HG02588 (cell line): ENCODE data around the gene LPGAT1.
A peak's percentile ranks its signal among the peaks of the same experiment; 100 is the strongest.

Experiments
- ATAC-seq: cut with Tn5 transposase; IDR thresholded peaks from one replicate; pipeline ENCODE4 v1.9.1; 2021; ENCODE audit warnings: mild to moderate bottlenecking, moderate library complexity; ENCODE audit not compliant: unreplicated experiment

The LPGAT1 gene

DNA sequence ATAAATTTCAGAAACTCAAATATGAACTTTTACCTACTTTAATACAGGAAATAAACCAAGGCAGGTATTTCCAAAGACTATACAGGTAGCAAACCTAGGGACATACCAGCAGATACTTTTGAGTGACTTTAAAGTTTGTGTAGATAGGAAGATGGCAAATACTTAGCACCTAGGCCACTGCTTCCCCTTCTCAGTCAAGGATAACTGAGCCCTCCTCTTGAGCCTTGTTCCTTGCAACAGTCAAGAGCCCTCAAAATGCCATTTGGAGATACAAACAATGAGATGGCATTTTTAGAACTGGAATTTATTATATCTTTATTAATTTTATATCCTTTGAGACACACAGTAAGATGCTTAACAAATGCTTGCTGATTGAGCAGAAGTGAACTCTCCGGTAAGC, 65.9 kb downstream of the LPGAT1 start:
- ATAC-seq, result no peak

DNA sequence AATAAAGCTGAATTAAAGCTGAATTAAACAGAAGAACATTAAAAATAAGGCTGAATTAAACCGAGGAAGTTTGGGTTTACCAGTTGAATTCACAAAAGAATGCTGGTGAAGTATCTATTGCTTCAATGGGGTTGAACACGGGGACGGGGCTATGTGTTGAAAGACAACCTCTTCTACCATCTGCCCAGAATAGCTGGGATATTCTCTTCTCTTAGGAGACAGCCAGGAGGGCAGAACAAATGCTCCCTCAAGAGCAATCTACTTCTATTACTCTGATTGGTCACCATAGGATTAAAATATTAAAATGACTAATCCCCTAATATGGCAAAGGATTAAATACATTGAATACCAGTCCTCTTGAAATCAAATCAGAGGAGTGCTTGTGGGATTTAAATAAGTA, 68.4 kb downstream of the LPGAT1 start:
- ATAC-seq, result no peak

DNA sequence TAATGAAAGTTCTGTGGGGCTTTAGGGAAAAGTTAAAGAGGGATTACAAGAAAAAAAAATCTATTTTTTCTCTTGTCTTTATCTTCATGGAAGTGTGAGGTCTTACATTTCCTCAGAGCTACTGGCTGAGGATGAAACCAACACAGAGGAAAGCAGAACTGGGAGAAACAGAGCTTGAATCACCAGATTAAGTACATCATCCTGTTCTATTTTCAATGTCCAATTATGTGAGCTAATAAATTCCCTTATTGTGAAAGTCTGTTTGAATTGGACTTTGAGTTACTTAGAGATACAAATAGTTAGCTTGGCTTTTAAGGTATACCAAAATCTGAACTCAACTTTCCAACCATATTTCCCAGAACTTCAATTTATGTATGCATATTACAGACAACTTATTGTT, 69.2 kb downstream of the LPGAT1 start:
- no peak for ATAC-seq

DNA sequence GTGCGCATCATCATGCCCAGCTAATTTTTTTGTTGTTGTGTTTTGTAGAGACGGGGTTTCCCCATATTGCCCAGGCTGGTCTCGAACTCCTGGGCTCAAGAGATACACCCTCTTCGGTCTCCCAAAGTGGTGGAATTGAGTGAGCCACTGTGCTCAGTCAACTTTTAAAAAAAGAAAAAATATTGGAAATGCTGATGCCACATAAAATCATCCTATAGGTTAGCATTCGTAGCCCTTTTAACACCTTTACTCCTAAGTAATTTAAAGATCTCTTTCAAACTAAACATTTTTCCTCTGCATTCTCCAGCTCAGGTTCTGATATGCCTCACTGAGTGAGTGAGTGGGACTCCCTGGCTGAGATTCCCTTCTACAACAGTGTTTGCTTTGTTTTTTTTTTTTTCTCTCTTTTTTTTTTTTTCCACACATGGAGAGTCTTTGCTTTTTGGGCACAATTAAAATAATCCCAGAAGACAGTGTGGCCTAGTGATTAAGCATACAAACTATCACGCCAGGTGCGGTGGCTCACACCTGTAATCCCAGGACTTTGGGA, 74.0 kb downstream of the LPGAT1 start:
- no peak for ATAC-seq

DNA sequence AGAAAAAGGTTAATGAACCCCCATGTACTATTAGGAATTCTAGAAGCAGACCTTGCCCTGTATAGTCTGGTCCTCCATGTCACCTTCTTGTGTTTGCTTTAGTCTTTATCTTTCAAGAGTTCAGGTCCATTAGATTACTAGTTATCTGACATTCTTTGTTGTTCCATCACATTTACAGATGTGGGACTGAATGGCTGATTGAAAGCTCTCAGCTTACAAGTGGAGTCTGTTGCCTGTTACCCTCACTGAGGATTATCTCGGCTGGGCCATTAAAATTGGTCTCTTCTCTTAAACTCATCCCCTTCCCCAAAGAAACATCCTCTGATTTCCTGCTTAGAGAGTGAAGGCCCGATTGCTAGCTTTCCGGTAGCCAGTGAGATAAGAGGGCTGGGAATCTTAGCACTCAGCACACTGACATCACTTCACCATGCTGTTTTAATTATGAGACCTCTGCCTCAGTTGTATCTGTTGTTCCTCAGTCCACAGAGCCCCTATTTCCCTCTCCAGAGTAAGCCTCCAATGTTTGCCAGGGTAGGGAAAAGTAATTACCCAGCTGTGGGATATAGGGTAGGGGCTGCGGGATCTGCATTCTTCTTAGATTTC, 76.8 kb downstream of the LPGAT1 start:
- no peak for ATAC-seq

DNA sequence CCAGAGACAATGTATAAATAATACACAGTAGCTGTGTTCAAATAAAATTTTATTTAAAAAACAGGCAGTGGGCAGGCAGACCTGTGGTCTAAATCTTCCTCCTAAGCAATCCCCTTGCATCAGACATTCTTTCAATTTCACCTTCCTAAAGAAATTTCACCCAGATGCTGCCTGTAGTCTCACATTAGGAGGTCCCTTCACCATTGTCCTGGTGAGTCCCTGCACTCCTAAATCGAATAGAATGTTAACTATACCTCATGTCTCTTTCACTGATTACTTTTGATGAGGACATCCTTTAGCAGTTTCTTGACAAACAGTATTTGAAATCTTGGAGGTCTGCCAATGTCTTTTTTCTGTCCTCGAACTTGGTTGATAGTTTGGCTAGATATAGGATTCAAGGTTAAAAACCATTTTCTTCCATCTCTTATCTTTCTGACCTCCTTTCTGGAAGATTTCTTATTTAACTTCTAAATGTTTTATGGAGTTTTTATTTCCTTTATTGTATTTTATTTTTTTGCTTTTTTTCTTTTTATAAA, 77.5 kb downstream of the LPGAT1 start:
- no peak for ATAC-seq

DNA sequence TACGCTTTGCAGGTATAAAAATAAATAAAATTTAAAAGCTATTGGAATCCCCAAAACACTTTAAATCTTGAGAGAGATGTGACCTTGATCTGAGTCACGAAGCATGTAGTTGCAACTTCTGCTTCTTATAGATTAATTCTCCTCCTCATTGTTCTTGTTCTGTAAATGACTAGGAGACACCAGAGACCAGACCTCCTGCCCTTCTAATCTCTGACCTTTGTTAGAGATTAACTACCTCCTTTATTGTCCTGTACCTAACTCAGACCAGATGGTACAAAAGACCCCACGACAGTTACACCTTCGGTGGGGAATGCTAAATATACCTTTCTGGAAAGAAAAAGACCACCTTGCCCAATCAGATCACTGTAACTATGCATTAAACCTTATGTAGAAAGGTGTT, 78.2 kb downstream of the LPGAT1 start:
- no peak for ATAC-seq

DNA sequence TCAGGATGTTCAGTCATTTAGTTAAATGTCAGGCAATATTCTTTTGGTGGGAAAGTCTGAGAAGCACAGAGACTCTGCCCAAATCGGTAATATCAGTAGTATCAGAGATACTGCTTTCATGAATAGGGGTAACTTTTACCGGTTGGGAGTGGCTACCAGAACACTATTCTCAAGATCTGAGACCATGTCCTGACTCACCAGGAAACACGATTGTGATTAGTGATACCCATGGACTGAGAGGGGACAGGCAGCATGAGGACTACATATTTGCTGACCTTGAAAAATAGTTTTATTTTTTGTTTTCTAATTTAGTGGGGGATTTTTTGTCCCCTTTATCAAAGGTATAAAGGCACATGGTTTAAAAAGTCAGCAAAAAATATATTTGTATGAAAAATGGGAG, 79.1 kb downstream of the LPGAT1 start:
- no peak for ATAC-seq

DNA sequence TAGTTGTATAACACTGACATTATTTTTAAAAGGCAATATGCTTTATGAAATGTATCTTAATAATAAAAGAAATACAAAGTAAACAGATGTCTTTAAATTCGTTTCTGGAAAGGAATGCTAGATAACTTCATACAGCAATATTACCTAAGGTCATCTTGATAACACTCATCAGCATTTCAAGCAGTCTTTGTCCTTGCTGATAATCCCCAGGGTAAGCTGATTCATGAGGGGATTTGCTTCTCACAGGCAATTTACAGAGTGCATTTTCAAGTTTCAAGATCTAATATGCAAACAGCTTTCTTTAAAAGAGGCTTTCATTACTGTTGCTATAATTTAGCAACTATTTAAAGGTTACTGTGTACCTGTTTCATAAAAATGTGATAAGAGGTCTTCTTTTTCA, 80.0 kb downstream of the LPGAT1 start:
- no peak for ATAC-seq

DNA sequence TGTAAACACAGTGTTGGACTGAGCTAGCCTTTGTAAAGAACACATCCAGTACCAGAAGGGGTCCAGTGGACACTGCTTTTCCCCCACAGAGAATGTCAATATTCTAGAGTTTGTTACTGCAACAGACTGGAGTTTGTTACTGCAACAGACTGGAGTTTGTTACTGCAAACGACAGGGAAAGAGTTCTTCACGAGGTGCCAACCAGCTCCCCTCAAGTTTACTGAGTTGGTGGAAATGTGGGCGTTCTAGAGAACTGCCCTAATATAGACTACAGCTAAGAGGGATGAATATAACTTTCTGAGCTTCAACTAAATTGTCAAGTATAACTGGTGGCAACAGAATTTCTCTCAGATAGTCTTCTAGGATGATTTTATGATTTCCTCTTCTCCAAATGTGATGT, 81.3 kb downstream of the LPGAT1 start:
- no peak for ATAC-seq

DNA sequence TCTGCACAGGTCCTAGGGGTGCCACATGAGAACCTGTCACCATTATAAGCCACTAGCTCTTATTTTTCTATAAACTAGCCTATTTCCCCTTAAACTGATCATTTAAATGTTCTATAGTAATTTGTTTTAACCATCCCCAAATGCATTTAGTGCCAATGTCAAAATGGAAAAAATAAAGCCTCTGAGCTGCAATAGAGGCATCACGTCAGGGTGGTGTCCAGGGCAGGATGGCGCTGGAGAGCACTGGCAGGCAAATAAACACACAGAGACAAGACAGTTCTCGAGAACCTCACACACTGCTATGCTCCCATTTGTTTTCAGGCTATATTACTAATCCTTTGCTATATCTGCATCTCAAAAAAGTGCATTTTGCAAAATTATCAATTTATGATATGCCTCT, 81.8 kb downstream of the LPGAT1 start:
- ATAC-seq, result no peak

DNA sequence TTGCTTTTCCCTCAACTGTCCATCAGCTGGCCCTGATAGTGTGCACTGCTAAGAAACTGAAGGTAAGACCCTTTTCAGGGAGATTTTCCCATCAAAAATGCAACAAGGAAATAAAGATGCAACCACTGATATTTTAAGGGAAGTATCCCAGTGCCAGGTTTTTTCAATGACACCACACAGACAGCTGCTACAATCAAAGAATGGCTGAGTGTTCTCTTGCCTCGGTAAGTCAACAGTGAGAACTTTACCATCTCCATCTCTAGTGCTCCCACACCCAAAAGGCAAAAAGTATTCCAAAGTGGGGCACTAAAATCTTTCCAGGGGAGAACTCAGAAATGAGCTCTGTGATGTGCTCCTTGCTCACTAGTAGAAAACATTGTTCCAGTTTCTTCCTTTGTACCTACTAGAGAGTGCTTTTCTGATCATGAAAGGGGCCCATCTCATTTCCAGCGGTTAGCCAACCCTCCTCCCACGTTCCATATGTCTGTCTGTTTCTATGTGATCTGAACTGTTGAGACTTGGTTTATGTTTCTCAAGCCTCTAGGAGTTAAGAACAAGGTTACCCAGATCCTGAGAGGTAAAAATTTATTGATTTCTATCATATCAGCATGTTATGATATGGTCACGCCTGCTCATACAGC, 87.6 kb downstream of the LPGAT1 start:
- no peak for ATAC-seq

DNA sequence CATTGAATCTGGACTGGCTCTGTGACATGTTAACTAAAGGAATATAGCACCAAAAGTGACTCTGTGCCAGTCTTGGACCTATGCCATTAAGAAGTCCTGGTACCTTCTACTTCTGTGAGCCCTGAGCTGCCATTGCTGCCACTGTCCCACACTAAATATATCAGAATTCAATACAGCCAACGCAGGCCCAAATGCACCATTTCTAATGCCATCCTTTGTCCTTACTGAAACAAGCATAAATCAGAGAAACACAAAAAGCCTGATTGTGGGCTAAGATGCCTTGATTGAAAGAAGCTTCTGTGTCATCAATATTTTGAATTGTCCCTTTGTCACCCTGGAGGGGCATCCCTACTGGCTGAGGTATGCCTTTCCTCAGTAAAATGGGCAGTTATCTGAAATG, 88.3 kb downstream of the LPGAT1 start:
- no peak for ATAC-seq

DNA sequence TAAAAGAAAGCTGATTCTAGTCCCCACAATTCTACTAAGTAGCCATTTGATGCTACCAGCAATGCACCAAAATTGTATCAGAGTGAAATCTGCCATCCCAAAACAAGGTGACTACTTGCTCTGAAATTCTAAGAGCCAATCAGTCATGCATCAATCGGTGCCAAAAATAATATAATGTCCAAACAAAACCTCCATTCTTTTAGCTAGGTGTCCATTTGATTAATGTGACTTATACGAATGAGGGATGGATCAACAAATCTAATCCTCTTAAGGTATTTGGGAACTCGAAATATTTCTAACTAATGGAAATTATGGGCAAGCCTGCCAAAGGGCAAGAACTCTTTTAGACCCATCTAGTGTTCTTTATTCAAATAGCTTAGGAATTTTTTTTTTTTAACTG, 88.8 kb downstream of the LPGAT1 start:
- ATAC-seq, result no peak

DNA sequence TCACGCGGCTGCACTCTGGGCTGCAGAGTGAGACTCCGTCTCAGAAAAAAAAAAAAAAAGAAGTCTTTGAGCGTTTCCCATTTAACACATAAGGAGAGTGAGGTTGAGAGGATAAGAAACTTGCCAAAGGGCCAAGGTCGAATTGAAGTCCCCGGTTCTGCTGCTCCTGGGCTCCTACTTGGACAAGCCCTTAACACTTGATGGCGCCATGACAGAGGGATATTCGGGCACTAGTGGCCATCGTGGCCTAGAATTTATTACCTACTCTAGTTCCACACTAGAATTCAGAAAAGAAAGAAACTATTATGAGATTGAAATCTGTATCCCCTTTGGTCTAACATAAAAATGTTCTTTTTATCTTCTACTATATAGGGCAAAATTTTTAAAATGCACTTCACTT, 89.4 kb downstream of the LPGAT1 start:
- no peak for ATAC-seq

DNA sequence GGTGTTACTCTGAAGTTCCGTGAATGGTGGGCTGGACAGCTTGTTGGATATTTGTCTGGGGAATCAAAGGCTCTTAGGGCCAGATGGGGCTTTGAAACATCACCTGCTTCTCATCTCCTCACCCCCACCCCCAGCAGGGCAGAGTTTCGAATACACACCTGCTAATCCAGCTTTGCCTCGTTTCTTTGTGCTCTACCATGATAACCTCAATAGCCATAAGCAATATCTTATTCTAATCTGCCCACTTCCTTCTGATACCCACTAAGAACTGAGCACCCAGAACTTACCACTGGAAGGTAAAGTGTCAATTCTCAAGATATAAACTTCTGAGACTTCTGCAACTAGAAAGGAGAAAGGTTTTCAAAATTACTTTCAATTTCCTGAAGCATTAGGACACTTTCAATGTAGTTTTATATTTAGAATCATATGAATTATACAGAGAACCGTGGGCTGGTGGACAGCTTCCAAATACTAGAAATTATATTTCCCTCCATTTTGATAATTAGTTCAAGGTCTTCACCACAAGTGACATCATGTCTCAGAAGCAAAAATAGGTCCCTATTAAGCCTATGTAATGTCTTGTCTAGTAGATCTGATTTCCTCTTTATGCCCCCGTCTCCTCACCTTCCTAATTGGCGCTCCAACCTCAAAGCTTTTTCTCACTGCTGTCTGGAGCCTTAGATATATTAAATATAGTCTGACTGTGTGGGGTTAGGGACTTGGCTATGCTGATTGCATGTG, 90.7 kb downstream of the LPGAT1 start:
- peak; percentile 52 for ATAC-seq

DNA sequence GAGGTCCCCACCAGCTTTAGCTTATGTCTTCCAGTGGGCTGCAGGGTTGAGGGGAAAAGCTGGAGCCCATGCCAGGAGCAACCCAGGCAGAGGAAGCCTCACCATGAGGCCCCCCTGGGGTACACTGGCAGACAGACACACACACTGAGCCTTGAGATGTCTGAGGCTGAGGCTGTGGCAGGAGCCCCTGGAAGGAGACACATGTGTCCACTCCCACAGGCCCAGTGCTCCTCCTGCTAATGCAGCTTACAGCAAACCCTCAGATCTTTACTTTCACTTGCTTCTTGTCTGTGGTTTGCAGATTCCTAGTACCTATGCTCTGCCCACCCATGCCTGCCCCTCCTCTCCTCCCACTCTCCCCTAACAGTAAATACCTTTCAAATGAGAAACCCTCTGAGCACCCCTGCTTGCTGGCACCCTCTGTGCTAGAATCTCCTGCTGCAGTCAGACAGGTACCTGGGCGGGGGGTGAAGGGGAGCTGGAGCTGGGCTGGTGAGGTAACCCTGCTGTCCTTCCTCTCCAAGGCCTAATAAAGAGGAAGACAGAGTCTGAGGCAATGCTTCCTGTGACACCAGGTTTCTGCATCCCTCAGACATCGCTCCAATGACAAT, 91.8 kb downstream of the LPGAT1 start:
- no peak for ATAC-seq

DNA sequence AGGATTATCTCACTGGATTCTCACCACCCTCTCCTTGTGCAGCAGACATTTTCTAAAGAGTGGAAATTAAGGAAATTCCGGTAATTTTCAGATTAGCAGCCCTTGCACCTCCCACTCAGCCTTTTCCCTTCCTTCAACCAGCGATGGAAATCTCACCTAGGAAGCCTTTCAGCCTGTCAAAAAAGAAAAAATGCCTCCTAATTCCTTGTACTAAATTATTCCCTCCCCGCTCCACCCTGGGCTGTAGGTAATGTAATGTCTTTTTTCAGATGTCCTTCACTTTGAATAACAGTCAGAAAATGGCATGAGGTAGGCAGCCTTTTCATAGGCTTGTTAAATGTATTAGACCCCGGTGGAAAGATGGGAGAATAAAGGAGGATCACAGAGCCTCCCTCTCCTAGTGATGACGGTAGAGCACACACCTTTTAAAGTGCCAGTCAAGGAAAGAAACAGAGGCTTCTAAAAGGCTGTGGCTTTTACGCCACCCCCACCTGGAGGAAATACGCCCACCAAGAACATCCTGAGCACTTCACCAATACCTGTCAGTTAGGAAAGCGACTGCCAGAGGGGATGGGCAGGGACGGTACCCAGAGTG, 92.4 kb downstream of the LPGAT1 start:
- ATAC-seq, result no peak

DNA sequence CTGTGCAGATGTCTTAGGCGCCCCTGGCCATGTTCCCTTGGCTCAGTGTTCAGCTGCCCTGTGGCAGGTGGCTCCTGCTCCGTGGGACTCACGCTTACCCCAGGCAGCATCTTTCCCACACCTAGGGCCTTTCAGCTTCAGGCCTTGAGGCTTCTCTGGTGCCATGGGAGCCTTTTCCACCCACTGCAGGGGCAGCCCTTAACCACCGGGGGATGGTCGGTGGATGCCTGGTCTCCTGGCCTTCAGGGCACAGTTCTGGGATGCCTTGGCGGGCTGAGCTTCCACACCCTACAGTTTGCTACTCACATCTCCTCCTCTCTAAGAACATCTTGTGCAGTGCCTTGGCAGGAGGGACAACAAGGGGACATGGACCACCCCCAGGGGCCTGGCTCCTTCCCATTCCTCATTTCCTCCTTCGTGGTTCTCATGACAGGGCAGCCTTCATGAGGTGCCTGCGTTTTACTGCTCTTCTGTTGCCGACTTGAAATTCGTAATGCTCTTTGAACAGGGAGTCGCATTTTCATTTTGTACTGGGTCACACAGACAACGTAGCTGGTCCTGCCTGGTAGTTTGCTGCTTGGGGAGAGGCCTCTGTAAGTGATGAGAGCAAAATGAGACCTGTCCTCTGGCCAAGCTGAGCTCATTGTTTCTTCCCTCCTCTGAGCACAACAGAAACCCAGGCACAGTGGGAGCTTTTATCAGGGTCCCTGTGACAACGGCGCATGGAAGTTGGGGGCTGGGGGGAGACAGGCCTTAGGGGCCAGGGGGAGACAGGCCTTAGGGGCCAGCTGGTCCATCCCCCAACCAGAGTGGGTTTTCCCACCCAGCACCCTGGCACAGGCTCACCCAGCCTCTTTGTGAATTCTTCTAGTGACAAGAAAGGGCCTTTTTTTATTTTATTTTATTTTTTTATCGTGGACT, 93.2 kb downstream of the LPGAT1 start:
- ATAC-seq, result no peak

DNA sequence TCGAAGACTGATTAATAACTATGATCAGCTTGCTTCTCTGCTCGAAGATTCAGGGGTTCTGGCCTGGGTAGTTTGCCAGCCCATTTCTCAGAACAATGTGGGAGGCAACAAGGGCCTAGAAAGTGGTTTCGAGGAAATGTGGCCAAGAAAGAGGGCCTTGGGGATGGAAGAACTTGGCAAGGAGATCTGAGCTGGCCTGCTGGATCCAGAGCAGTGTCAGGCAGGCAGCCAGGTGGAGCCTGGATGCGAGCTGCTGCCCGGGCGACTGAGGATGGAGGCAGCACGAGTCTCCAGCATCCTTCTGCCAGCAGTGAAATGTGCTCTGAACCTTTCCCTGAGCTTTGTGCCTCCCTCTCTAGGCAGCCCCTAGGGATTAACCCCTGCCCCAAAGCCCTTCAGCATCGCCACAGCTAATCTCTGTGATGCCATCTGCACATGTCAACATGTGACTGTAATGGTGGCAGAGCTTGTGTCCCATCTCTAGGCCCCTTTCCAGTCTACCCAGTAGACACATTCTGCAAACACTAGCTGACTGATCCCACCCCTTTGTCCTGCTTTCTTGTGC, 94.1 kb downstream of the LPGAT1 start:
- no peak for ATAC-seq
